K562 (cell line): Measurements from ENCODE around the gene ZNF701. TPM values are rescaled to one million over a fixed set of nuclear protein-coding genes. Genes with fewer than 3 reads are reported as not detected.
"Not testable (repeated sequence)": the region's sequence is repeated elsewhere in the genome, so short reads cannot be mapped to it uniquely, and the experiment has no call there.

Experiments
- ATAC-seq: fragments of 200-7000 bp; cut with Tn5 transposase; 3 replicates; pipeline ENCODE4 v1.9.1; 2020; ENCODE audit warnings: moderate library complexity
- BruUV-seq: library from RNA; stranded (reverse); fragments of 400-500 nt; replicated peaks from 2 replicates; lab custom pipeline; 2021; lab: Mats Ljungman, UMichigan
- CTCF ChIA-PET: fragments of 300-600 bp; formaldehyde crosslinking; extraction: SDS; loops from one replicate; lab custom pipeline; 2021; ENCODE audit warnings: low intra/inter-chr PET ratio; lab: Yijun Ruan, JAX
- POLR2A ChIA-PET: fragments of 300-600, 350-650 bp; sonication (Branson Sonifier 250); formaldehyde crosslinking; extraction: SDS; loops from one replicate; lab custom pipeline; 2021; ENCODE audit warnings: antibody characterized with exemption, inconsistent platforms; lab: Yijun Ruan, JAX
- DNase-seq, 4 experiments: peaks; one replicate each; pipeline versions ENCODE4 v3.0.0 to v3.0.0-alpha.2; 2011 to 2018; ENCODE audit warnings: low spot score in 3 of 4, mixed read lengths in 3 of 4; ENCODE audit errors: extremely low read depth in 1 of 4
- FAIRE-seq: peaks from 2 replicates; lab custom pipeline; 2011; peaks lifted over from hg19 to GRCh38; lab: Jason Lieb, UNC
- H2AFZ ChIP-seq: 2 replicates; pipeline ENCODE4 v1.6.0; 2011; ENCODE audit warnings: low read depth, low read length, control low read depth, inconsistent platforms
- H3K27ac ChIP-seq: fragments of 200-600 bp; 3 replicates; pipeline ENCODE4 v1.8.0; 2011; ENCODE audit warnings: low read depth, mild to moderate bottlenecking, control low read depth, inconsistent platforms, low read length, moderate library complexity, mixed read lengths; ENCODE audit errors: extremely low read depth
- H3K27me3 ChIP-seq, 2 experiments: fragments of 300-600 bp in 1 of 2; 2 replicates in 1 of 2; 3 replicates in 1 of 2; pipeline versions ENCODE4 v1.6.0 to v1.8.0; 2011; ENCODE audit warnings: inconsistent platforms in 2 of 2, low read length in 2 of 2, mild to moderate bottlenecking in 1 of 2, mixed read lengths in 1 of 2, moderate library complexity in 1 of 2; ENCODE audit not compliant: control insufficient read depth in 2 of 2, insufficient read depth in 2 of 2
- H3K36me3 ChIP-seq: fragments of 300-600 bp; 3 replicates; pipeline ENCODE4 v1.8.0; 2011; ENCODE audit warnings: mild to moderate bottlenecking, low read length, inconsistent platforms; ENCODE audit not compliant: control insufficient read depth, insufficient read depth
- H3K4me1 ChIP-seq, 2 experiments: fragments of 200-600 bp in 1 of 2; replicated peaks in 1 of 2; 2 replicates in 1 of 2; 3 replicates in 1 of 2; pipeline versions ENCODE4 v1.5.1 to v1.8.0; 2011; ENCODE audit warnings: inconsistent platforms in 2 of 2, low read length in 2 of 2, mild to moderate bottlenecking in 1 of 2, mixed read lengths in 1 of 2, moderate library complexity in 1 of 2; ENCODE audit not compliant: control insufficient read depth in 2 of 2, insufficient read depth in 2 of 2
- H3K4me2 ChIP-seq: 2 replicates; pipeline ENCODE4 v1.6.1; 2011; ENCODE audit warnings: low read length, control low read depth, inconsistent platforms, mixed read lengths; ENCODE audit not compliant: insufficient read depth
- H3K4me3 ChIP-seq: fragments of 200-600 bp; sonication (generic), shearing (Covaris generic); 2 replicates; pipeline ENCODE4 v1.5.1; 2016; ENCODE audit warnings: control low read depth, inconsistent platforms
- H3K79me2 ChIP-seq: fragments of 200-600 bp; 3 replicates; pipeline ENCODE4 v1.8.0; 2011; ENCODE audit warnings: low read length, inconsistent platforms; ENCODE audit not compliant: control insufficient read depth, insufficient read depth
- H3K9ac ChIP-seq, 2 experiments: 2 replicates each; pipeline versions ENCODE4 v1.6.0 to v1.6.1; 2011; ENCODE audit warnings: low read depth in 2 of 2, low read length in 2 of 2, control low read depth in 1 of 2, inconsistent platforms in 1 of 2, mild to moderate bottlenecking in 1 of 2, mixed read lengths in 1 of 2; ENCODE audit not compliant: insufficient read depth in 1 of 2
- H3K9me1 ChIP-seq: one replicate; pipeline ENCODE4 v1.6.0; 2011; ENCODE audit warnings: inconsistent platforms, mild to moderate bottlenecking, low read length, moderate library complexity; ENCODE audit not compliant: control insufficient read depth, insufficient read depth
- H3K9me3 ChIP-seq: replicated peaks from 2 replicates; pipeline ENCODE4 v1.5.1; 2011; ENCODE audit warnings: low read depth, low read length, inconsistent platforms; ENCODE audit not compliant: control insufficient read depth, insufficient read depth
- H4K20me1 ChIP-seq: replicated peaks from 2 replicates; pipeline ENCODE4 v1.6.1; 2011; ENCODE audit warnings: low read length, inconsistent platforms, mixed read lengths; ENCODE audit not compliant: control insufficient read depth, insufficient read depth
- ARHGAP35 ChIP-seq: fragments of 450-650 bp; IDR thresholded peaks from 2 replicates; pipeline ENCODE4 v1.6.1; 2018; ENCODE audit not compliant: partially characterized antibody
- FOSL1 ChIP-seq: fragments of 200-800 bp; sonication (Bioruptor generic); conservative IDR thresholded peaks from 2 replicates; pipeline ENCODE4 v1.6.1; 2016; ENCODE audit warnings: missing genetic modification characterization, missing compliant biosample characterization
- HSF4 ChIP-seq: fragments of 250-450 bp; sonication (Bioruptor Pico); IDR thresholded peaks from 2 replicates; pipeline ENCODE4 v2.1.2; 2022; ENCODE audit warnings: mild to moderate bottlenecking, moderate library complexity, borderline replicate concordance
- KDM2B ChIP-seq: fragments of 250-450 bp; sonication (Bioruptor Pico); IDR thresholded peaks from 2 replicates; pipeline ENCODE4 v1.8.0; 2021; ENCODE audit warnings: mild to moderate bottlenecking, moderate library complexity
- KLF13 ChIP-seq: fragments of 450-650 bp; IDR thresholded peaks from 2 replicates; pipeline ENCODE4 v1.6.1; 2016; ENCODE audit warnings: missing genetic modification characterization, low read depth, mild to moderate bottlenecking, missing compliant biosample characterization, moderate library complexity, borderline replicate concordance
- NEUROD1 ChIP-seq: fragments of 150-350 bp; IDR thresholded peaks from 2 replicates; pipeline ENCODE4 v1.6.1; 2014; ENCODE audit warnings: borderline replicate concordance, low read length, low read depth; ENCODE audit not compliant: partially characterized antibody
- NFATC3 ChIP-seq: fragments of 450-650 bp; IDR thresholded peaks from 2 replicates; pipeline ENCODE4 v1.6.1; 2017; ENCODE audit warnings: mild to moderate bottlenecking
- NFRKB ChIP-seq: fragments of 450-650 bp; IDR thresholded peaks from 2 replicates; pipeline ENCODE4 v1.6.1; 2016; ENCODE audit warnings: low read depth
- POLR3A ChIP-seq: IDR thresholded peaks from 2 replicates; pipeline ENCODE4 v1.6.1; 2011; ENCODE audit warnings: borderline replicate concordance, mild to moderate bottlenecking, moderate library complexity; ENCODE audit not compliant: insufficient read length, insufficient read depth; ENCODE audit errors: extremely low read depth
- RB1 ChIP-seq: fragments of 450-650 bp; IDR thresholded peaks from 2 replicates; pipeline ENCODE4 v1.6.1; 2017; ENCODE audit warnings: low read depth, mild to moderate bottlenecking
- RBM14 ChIP-seq: fragments of 200-400 bp; formaldehyde crosslinking; IDR thresholded peaks from 2 replicates; pipeline ENCODE4 v1.6.1; 2018; ENCODE audit warnings: low read depth, mild to moderate bottlenecking, low read length, moderate library complexity, borderline replicate concordance; ENCODE audit not compliant: insufficient read depth
- SIX5 ChIP-seq, 2 experiments: IDR thresholded peaks; 2 replicates each; pipeline ENCODE4 v1.6.1; 2011; ENCODE audit warnings: low read length in 2 of 2, borderline replicate concordance in 1 of 2, low read depth in 1 of 2, mild to moderate bottlenecking in 1 of 2, moderate library complexity in 1 of 2; ENCODE audit not compliant: insufficient read depth in 1 of 2
- SREBF1 ChIP-seq: fragments of 150-350 bp; IDR thresholded peaks from 2 replicates; pipeline ENCODE4 v1.6.1; 2014; ENCODE audit warnings: antibody characterized with exemption, low read depth, low read length, borderline replicate concordance
- TRIM28 ChIP-seq: fragments of 450-650 bp; IDR thresholded peaks from 2 replicates; pipeline ENCODE4 v1.6.1; 2017
- ZFP1 ChIP-seq: fragments of 450-650 bp; formaldehyde crosslinking; IDR thresholded peaks from 2 replicates; pipeline ENCODE4 v1.4.0; 2020; ENCODE audit warnings: mild to moderate bottlenecking, mixed read lengths
- ZFP36 ChIP-seq: fragments of 150-350 bp; IDR thresholded peaks from 2 replicates; pipeline ENCODE4 v1.6.1; 2018; ENCODE audit warnings: low read length, low read depth; ENCODE audit not compliant: partially characterized antibody
- ZNF133 ChIP-seq: fragments of 250-450 bp; sonication (Bioruptor Pico); IDR thresholded peaks from 2 replicates; pipeline ENCODE4 v1.4.0; 2020; ENCODE audit warnings: mild to moderate bottlenecking
- WGBS: fragments of 100-300 bp; shearing (Covaris generic); methylation state at CpG from one replicate; pipeline ENCODE4 v1.1.6; 2016; ENCODE audit warnings: low coverage, mixed read lengths; ENCODE audit not compliant: insufficient coverage; ENCODE audit errors: missing lambda C conversion rate; 5-methylcytosine and 5-hydroxymethylcytosine counted together
- in situ Hi-C: fragments of 300-500 bp; cut with MboI; formaldehyde crosslinking; loops from 4 replicates; pipeline ENCODE4 v1.15.0; 2018; ENCODE audit warnings: inconsistent platforms, mixed read lengths
- intact Hi-C: fragments of 100-400 bp; cut with micrococcal nuclease; formaldehyde crosslinking; loops from 2 replicates; pipeline ENCODE4 v1.14.2; 2022
- polyA plus RNA-seq, 8 experiments: library from polyadenylated mRNA; depleted of rRNA in 4 of 8; stranded (reverse) in 5 of 8; unstranded in 3 of 8; fragments of >200 nt; fragmentation: Nextera tagmentation in 2 of 8; fragmentation: Illumina TruSeq in 1 of 8; extraction: Ambion mirVana in 2 of 8; extraction: Trizol in 1 of 8; gene quantifications; 2 replicates each; pipeline versions ENCODE4 v1.2.1 to v1.2.3, GENCODE V29; 2011 to 2014; ENCODE audit warnings: inconsistent platforms in 1 of 8, missing spikeins in 1 of 8
- total RNA-seq, 7 experiments: library from RNA; depleted of rRNA in 6 of 7; stranded (reverse); fragments of >200 nt in 6 of 7; fragmentation: Illumina TruSeq in 2 of 7; extraction: Trizol in 2 of 7; gene quantifications; 2 replicates each; pipeline versions ENCODE4 v1.2.1 to v1.2.3, GENCODE V29; 2011 to 2021; ENCODE audit warnings: low replicate concordance in 1 of 7

ZNF701 gene
- total and polyA plus RNA-seq, 9 of the 15 experiments (the other 6 are each of a cell fraction or from before 2014, with no cell fraction given) = 5.3 to 15.9 (median 10.1) TPM

- in situ Hi-C loops, H3K27ac ChIP-seq, POLR2A ChIA-PET, BruUV-seq, H3K9me3 ChIP-seq, H2AFZ ChIP-seq, H4K20me1 ChIP-seq, CTCF ChIA-PET, H3K79me2 ChIP-seq, H3K4me2 ChIP-seq, H3K9ac ChIP-seq, H3K9me1 ChIP-seq, intact Hi-C loops, H3K4me1 ChIP-seq, H3K27me3 ChIP-seq, DNase-seq, H3K4me3 ChIP-seq, ATAC-seq: not testable (repeated sequence)
- H3K36me3 ChIP-seq = peaks cover 27% of the 10 kb centered on the region; the same call in 1 of the 3 replicates
- peak; percentile 6 for FAIRE-seq
- WGBS = 83% methylated on average over 5 of the region's 5 CpGs
Measured at GRCh38 chr19:52541176-52541575, 28.9 kb upstream of the ZNF701 start.

GRCh38 chr19:52541608-52542007 lies 28.5 kb upstream of the ZNF701 start:
- ATAC-seq (no peak), FAIRE-seq (no peak), DNase-seq (no peak)
- BruUV-seq = no TSS peak
- H3K9me3 ChIP-seq = no peaks in the 10 kb centered on the region
- H3K27me3 ChIP-seq = no peaks in the 10 kb centered on the region
- H3K9me1 ChIP-seq = no peaks in the 10 kb centered on the region
- H3K27ac ChIP-seq = no peak overlapping the region
- ChIA-PET CTCF (no interaction called here), POLR2A (interaction anchor here (0.6 kb wide), 1 partner anchor 138 kb away, joined by 3 read pairs; no protein-coding TSS in a partner anchor)
- no peaks in the 10 kb centered on the region; a peak in 1 of 5 replicates for H3K4me1 ChIP-seq
- no peak overlapping the region for H3K9ac ChIP-seq
- H3K4me3 ChIP-seq = no peak overlapping the region
- H4K20me1 ChIP-seq = no peaks in the 10 kb centered on the region
- H3K36me3 ChIP-seq = peaks cover 30% of the 10 kb centered on the region; the same call in 1 of the 3 replicates
- intact Hi-C loops = no loop called here
- 0 out of 3 replicates have a peak, but pooled peaks cover 6% of the 10 kb centered on the region for H3K79me2 ChIP-seq
- 71% methylated on average over 5 of the region's 5 CpGs for WGBS
- no peak overlapping the region for H3K4me2 ChIP-seq
- H2AFZ ChIP-seq = no peak overlapping the region
- in situ Hi-C loops = no loop called here
- TF ChIP-seq NFATC3 = no peak
- TF ChIP-seq NFRKB = no peak
- TF ChIP-seq FOSL1 (tag) = no peak
- TF ChIP-seq RB1 = no peak
- no peak for TF ChIP-seq TRIM28
- no peak for TF ChIP-seq ARHGAP35
- TF ChIP-seq ZFP1 (CRISPR knock-in tag) = no peak
- TF ChIP-seq HSF4 (CRISPR knock-in tag) = no peak
- no peak for TF ChIP-seq ZNF133 (CRISPR knock-in tag)
- no peak for TF ChIP-seq SREBF1
- TF ChIP-seq NEUROD1 = no peak
- no peak for TF ChIP-seq SIX5 (IDR thresholded peaks at IDR 0.05; ENCODE audit: borderline replicate concordance in 1 of 2, insufficient read depth in 1 of 2, low read depth in 1 of 2, low read length in 2 of 2)
- TF ChIP-seq KDM2B (CRISPR knock-in tag) = no peak
- no peak for TF ChIP-seq RBM14
- TF ChIP-seq ZFP36 = no peak
- TF ChIP-seq KLF13 (tag) = no peak
- no peak for TF ChIP-seq POLR3A
